SK-N-MC (cell line): ENCODE results near the gene TBC1D14.

Source experiments
- EZH2 ChIP-seq: fragments of 200-600 bp; sonication (generic); IDR thresholded peaks from one replicate; pipeline ENCODE4 v1.6.1; 2017; ENCODE audit warnings: antibody characterized with exemption
- FOXP2 ChIP-seq: optimal IDR thresholded peaks from 2 replicates; pipeline ENCODE3; 2011; ENCODE audit warnings: mild to moderate bottlenecking, moderate library complexity; ENCODE audit not compliant: insufficient read depth; ENCODE audit errors: extremely low read length, control extremely low read depth
- POLR2AphosphoS5 ChIP-seq: IDR thresholded peaks from 2 replicates; pipeline ENCODE4 v1.6.1; 2012; ENCODE audit warnings: mild to moderate bottlenecking, low read depth, low read length, borderline replicate concordance

GRCh38 chr4:6889736-6890324 lies 19.8 kb upstream of the TBC1D14 start:
- TF ChIP-seq EZH2 (no peak), POLR2AphosphoS5 (no peak), FOXP2 (no peak)
